NOMO-1 (cell line): ENCODE data around the gene NECAB2.

Experiments used
- DNase-seq, 2 experiments: peaks; one replicate each; lab custom pipeline; 2025; ENCODE audit not compliant: unreplicated experiment in 2 of 2; lab: John Stamatoyannopoulos, UW

NECAB2 gene

DNA sequence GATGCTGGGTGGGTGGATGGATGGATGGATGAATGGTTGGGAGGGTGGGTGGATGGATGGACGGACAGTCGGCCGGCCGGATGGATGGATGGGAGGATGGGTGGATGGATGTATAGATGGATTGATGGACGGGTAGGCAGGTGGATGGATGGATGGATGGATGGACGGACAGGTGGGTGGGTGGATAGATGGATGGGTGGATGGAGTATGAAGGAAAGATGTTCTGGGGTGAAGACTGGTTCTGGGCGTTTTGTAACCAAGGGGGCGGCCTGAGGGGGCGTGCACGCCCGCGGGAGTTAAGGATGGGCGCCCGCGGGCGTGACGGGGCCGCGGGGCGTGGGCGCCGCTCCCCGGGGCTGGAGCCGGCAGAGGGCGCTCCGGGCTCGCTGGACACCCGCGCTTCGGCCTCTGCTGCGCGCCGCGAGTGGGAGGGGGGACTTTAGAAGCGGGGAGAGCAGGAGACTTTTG is at the start of gene NECAB2:
Gene NECAB2, plus strand, starts transcription at position 407 of the 468 bp plus-strand sequence. CDS start 405 bp downstream, outside the sequence.
- DNase-seq = peak; percentile 14 to 36

DNA sequence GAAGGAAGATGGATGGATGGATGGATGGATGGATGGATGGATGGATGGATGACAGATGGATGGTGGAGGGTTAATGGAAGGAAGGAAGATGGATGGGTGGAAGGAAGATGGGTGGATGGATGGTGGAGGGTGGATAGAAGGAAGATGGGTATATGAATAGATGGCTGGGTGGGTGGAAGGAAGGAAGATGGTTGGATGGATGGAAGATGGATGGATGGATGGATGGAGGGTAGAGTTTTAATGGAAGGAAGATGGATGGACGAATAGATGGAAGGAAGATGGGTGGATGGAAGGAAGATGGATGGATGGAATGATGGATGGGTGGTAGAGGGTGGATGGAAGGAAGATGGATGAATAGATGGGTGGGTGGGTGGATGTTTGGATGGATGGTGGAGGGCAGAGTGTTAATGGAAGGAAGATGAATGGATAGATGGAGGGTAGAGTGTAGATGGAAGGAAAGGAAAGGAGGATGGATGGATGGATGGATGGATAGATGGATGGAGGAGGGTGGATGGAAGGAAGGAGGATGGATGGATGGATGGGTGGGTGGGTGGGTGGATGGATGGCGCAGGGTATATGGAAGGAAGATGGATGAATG is 47.1 kb upstream of the NECAB2 start:
- no peak for DNase-seq

DNA sequence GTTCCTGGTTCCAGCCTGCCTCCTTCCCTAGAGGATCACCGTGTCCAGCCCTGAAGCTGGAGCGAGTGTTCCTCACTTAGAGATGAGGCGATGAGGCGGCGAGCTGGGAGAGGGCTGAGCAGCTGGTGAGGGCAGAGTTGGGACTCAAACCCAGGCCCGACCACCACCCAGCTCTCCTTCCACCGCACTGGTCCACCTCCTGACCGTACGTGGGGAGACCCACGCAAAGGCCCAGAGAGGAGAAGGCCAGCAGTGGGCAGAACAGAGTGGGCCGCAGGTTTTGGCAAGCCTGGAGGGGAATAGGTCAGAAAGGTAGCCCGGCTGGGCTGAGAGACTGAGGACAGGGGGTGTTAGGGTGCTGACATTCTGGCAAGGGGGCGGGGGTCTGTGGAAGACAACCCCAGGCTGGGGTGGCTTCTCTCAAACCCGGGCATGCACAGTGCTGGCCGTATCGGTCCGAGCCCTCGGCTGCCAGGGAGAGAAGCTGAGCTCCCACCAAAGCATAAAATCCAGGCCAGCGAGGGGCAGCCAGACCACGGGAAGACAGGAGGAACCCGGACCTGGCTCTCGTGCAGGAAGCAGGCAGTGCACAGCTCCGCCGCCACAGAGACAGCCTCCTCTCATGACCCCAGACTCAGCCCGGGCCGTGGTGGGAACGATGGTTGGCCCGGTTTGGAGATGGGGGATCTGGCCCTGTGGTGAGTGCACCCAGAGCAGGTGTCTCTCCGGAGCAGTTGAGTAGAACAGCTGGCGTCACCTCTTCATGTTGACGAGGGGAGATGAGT is 44.3 kb upstream of the NECAB2 start:
- no peak for DNase-seq

DNA sequence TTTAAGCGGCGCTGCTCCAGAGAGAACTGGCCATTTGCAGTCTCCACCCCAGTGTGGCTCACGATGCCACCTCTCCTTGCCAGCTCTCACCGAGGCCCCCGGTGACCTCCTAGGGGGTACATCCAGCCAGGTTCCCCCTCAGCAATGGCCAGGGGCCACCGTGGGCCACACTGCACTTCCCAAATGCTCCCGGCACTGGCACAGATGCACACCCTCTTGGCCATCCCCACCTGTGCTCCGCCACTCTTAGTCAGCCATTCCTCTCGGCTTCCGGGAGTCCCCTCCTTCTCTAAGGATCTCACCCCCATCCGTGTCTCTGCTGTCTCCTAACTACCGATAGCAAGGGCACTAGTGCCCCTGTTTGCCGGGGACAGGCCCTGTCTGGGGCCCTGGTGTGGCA is 43.4 kb upstream of the NECAB2 start:
- no peak for DNase-seq

DNA sequence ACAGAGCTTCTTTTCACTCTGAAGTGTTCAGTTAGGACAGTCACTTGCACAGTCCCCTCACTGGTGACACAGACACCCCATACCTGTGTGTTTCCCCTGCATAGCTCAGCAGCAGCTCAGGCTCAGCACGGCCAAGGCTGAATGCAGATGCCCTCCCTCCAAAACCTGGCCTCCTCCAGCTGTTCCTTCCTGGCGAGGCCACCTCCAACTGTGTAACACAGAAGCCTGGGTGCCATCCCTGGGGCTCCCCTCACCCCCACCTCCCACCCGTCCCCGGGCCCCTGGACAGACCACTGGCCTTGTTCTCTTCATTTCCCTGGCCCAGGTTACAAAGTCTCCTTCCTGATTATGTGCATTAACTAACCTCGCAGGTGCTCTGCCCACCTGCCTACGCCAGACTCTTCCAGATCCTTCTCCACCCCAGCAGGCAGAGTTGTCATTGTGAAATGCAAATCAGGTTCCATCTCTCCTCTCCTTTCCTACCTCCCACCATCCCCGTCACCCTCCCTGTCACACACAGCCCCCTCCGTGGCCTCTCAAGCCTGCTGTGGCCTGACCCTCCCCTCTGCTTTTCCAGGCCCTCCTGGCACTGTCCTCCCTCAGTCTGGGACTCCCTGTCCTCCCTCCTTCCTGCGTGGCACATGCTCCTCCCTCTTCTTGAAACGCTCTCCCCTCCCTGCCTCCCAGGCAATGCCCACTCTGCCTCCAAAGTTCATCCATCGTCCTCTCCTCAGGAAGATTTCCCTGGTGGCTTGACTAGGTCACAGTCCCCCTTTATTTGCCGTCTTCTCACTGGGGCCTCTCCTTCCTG is 42.7 kb upstream of the NECAB2 start:
- DNase-seq = no peak

DNA sequence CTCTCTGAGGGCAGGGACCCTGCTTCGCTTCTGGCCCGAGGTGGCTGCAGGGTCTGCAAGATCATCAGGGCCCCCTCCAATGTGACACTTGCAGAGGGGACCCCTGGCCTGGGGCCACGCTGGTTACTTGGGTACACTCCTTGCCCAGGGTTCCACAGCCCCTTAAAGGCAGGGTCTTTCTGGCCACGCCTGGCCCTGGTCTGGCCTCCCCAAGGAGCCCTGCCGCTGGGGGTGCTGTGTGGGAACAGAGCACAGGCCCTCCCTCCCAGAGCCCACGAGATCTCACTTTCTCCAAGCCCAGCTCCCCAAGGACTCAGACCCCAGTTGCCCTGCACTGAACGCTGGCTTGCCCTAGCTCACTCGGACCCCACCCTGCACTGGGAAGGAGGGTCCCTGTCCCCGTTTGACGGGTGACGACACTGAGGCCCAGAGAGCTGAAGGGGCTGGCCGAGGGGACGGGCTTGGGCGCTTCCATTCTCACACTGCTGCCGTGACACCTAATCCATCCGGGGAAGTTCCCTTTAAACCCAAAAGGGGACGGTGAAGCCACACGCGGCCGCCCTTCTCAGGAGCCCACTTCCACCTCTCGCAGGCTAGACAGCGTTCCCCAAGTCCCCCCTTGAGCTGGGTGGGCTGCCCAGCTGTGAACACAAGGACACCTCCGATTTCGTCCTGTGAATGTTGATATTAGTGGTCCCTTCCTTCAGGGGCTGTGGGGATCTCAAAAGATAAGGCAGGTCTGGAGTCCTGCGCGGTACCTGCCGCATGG is 41.9 kb upstream of the NECAB2 start:
- DNase-seq = no peak

DNA sequence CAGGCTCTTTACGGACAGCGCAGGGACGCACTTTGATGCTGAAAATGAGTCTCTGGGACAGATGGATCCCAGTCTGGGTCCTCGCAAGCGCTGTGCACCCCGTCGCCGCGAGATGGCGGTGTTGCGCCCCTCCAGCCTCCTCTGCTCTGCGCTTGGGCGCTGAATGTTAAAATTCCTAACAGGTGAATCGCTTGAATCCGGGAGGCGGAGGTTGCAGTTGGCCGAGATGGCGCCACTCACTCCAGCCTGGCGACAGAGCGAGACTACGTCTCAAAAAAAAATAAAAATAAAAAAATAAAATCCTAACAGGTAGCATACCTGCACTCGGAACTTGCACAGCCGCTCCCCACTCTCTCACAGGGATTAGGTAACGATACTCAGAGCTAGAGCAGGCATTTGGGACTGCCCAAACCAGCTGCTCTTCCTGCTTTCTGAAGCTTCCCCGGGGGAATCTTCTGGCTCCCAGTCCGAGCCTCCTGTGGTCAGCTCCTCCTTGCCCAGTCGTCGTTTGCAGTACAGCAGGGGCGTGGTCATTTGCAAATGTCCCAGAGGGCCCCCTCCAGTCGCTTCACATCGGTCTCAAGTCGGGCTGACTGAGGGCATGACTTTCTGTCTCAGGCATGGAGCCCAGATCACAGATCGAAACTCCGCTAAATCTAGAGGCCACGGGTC is 41.2 kb upstream of the NECAB2 start:
- peak in 1 of 2 experiments; percentile 1 for DNase-seq

DNA sequence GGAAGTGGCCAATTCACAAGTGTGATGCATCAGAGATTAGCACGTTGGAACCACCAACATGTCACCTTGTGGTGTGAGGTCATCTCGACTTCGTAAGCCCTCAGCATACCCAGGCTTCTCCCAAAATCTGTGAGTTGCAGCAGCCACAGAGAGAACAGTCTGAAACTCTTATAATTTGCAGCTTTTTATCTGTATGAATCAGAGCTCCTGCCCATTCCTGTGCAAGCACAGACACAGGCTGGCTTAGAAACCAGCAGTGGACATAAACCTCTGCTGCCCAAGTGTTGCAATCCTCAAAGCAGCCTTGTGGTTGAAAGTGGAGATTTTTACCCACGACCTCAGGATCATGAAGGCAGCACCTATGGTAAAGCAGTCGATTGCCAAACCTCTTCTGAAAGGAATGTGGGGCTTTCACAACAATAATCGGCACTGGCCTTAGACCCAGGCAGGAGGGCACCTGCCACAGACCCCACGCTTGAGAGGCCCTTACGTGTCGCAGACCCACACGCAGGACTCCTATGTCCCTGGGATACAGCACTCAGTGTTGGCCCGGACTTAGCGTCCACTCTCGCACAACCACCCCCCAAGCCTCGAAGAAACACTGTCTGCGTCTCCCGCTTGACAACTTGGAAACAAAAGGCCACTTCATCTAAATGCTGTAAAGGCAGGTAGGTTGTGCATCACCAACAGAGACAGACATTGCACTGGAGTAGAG is 39.5 kb upstream of the NECAB2 start:
- no peak for DNase-seq

DNA sequence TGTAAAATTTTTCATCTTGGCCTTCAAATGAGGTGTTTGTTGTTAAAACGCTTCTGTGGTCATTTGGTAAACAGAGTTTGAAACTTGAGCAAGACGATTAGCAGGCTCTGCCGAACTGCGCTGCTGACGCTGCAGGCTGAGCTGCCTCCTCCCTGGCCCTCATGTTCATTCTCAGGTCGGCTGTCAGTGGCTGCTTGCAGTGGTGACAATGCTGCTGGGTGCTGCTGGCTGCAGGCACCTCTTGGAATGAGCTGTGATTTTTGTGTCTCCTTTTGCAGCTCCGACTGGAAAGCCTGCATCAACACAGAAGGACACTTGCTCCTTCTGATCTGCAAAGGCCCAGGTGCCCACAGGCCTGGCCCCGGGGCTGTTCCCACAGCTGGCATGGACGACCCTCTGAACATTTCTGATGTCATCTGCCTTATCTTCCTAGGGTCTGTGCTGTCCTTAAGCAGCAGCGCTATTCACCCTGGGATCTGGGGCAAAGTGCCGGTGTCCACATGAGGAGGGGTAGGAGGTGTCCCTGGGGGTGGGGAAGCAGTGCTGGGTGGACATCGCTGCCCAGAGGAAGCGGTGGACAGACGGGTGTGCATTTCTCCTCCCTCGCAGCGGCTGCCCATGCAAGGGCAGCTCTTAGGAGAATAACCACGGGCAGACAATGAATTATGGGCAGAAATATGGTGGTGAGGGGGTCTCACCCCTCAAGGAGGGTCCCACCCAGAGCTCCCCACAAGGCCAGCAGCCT is 38.1 kb upstream of the NECAB2 start:
- DNase-seq = no peak

DNA sequence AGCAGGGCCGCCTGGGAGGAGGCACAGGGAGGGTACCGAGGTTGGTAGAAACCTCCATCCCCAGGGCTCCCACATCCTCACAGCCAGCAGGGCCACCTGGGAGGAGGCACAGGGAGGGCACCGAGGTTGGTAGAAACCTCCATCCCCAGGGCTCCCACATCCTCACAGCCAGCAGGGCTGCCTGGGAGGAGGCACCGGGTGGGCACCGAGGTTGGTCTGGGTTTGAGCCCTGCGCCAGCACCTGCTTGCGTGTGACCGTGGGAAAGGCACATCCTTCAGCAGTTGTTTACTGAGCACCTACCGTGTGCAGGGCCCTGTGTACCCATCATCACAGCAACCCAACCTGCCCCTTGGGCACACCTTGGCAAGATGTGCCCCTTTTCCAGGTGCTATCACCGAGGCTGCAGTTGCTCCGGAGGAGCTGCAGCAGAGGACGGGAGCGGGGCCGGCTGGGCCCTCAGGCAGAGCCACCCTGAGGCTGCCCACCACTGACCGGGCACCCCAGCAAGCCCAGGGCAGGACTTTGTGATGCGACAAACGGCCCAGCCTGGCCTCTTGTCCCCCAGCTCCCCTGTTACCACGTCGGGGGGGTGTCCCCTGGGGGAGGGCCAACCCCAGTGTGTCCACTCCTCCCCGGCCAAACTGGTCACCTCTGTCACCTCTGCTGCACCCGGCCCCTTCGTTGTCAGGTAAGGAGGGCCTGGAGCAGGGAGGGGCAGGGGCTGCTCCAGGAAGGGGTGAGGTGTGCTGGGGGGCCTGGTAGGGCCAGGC is 37.1 kb upstream of the NECAB2 start:
- no peak for DNase-seq

DNA sequence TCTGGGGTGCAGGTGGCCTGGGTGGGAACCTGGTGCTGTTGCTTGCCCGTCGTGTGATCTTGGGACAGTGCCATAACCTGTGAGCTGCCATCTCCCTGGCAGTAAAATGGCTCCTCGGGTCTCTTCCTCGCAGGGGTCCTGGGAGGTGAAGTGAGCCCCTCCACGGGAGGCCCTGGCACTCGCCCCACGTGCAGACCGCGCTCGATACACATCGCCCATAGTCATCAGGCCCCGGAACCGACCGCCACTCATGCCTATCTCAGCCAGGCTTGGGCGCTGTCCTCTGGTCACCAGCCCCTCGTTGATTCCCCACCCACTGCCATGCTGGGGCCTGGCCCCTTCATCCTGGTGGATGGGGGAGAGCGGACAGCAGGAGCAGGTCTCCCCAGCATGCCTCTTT is 36.5 kb upstream of the NECAB2 start:
- DNase-seq = no peak

DNA sequence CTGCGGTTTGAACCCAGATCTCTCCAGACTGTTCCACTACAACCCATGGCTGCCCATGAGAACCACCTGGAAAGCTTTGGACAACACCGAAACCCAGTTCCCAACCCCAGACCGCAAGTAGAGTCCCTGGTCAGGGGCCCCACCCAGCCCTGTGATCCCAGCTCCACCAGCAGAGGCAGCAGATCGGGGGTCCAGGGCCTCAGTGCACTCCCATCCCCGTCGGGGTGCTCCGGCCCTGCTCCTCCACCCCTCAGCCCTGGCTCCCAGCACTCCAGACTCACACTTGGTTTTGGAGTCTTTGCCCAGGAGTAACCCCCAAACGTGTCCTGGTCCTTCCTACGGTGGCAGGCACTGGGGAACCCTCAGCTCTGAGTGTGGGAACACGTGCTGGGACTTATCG is 35.7 kb upstream of the NECAB2 start:
- DNase-seq = no peak

DNA sequence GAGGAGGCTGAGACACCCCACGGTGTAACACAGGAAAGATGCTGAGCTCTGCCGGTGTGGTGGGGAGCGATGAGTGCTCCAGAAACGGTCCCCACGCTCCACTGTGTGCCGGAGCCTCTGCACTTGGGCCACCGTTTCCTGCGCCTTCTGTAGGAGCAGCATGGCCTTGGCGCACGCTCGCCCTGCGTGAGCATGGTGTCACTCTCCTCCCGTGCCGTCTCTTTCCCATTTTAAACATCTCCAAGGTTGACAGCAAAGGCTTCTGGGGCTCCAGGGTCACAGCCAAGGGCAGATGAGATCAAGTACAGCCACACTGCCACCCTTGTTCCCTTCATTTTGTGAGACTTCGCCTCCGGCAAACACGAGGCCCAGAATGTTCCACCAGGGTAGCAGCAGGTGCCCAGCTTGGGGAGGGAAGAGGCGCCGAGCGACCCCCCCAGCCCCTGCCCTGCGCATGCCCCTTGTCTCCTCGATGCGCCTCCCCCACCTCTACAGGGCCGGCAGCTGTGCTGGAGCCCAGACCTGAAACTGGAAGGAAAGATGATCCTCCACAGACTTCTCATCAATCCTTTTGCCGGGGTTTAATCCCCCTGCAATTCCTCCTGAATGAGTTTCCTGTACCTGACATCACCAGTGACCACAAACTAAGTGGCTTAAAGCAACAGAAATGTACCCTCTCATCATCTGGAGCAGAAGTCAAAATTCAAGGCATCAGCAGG is 34.9 kb upstream of the NECAB2 start:
- DNase-seq = no peak

DNA sequence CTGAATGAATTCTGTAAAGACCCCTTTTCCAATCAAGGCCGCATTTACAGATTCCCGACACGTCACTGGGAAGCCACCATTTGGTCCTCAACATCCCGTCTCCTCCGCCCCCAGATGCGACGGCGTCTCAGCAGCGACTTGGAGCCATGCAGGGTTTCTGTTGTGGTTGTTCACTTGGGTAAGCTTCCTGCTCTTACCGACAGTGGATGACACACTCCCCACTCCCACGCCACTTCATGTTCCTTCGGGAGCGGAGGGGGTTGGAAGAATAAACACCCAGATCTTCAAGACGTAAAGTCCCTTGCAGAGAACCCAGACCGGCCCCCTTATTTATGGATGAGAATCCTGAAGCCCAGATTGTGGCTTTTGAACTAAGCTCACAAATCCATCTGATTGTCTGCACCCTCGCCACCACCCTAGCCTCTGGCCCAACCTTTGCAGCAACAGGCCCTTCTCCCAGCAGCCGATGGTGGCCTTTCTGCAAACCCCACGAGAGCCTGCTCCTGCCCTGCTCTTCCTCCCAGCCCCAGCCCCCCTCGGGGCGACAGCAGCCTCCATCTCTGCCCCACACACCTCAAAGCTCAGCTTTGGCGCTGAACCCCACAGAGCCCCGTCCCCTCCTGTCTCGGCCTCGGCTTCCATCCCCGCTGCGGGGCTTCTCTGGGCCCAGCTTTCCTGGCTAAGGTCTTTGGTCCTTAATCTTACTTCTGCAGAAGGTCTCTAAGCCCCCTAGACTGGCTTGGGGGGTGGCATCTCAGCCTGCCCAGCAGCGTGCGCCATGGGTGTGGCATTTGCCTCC is 34.0 kb upstream of the NECAB2 start:
- no peak for DNase-seq

DNA sequence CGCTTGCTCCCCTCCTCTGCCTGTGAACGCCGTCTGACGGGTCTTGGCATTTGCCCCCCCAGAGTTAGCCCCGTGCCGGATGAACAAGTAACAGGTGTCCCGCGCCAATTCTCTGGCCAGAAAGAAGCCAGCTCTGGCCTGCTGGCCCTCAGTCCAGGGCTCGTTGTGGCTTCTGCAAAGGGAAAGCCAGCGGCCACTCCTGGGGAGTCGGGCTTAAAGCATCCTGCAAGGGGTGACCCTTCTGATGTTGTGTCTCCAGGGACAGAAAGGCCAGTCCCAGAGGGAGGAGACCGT is 33.4 kb upstream of the NECAB2 start:
- DNase-seq = no peak

DNA sequence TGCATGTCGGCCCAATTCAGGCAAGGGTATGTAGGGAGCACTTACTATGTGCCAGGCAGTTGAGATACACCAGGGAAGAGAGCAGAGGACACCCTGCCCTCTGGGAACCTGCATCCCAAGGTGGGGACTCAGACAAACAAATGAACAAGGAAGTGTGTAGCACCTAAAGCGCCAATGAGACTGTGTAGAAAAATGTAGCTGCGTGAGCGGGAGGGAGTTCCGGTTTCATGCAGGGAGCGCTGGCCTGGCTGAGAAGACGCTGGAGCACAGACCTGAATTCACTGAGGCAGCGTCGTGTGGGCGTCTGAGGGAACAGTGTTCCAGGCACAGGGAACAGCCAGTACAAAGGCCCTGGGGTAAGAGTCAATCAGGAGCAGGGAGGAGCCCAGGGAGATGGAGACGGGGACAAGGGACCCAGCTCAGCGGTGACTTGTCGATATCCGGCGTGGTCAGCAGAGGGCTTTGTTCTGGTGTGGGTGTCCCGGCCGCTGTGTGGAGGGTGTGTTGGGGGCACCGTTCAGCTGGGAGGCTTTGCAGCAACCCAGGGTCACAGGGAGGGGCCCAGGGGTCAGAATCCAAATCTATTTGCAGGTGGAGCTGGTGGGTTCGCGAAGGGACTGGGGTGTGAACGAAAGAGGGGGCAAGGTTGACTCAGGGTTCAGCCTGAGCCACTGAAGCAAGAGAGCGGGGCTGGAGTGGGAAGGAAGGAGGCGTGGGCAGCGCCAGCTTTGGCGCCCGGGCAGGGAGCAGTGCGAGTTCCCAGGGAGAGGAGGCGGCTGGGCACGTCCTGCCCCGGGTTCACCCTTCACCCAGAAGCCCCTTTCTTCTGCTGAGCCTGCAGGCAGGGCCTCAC is 32.8 kb upstream of the NECAB2 start:
- DNase-seq = no peak
